Measurements from ENCODE around the gene GABRR2. TPM values are rescaled to one million over a fixed set of nuclear protein-coding genes. Genes with fewer than 3 reads are reported as not detected.
"Not testable (repeated sequence)": the region's sequence is repeated elsewhere in the genome, so short reads cannot be mapped to it uniquely, and the experiment has no call there.

The GABRR2 gene
- total RNA-seq, 2 experiments from 2014 or later, result 0.18 to 0.42 TPM

DNA sequence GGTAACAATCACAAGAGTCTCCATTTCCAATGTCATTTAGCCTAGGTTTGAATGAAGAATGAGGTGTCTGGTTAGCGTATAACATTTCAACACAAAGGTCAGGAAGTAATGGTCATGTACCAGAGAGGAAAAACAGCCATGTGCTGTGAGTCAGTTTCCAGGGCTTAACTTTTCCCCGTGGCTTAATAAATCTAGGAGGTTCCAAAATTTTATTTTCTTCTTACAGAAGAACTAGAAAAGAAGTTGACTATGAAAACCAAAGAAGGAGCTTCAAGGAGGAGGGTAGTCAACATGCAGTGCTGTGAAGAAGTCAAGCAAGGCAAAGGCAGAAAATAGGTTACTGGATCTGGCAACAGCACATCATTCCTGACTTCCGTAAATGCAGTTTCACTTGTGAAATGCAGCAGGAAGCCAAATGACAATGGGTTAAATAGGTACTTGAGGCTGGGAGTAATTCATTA is 8.4 kb upstream of the GABRR2 start:
- Mint-ChIP-seq H3K9me3 (ENCODE audit: insufficient read depth) (no peaks in the 10 kb centered on the region), H3K36me3 (ENCODE audit: low read depth) (peaks cover 20% of the 10 kb centered on the region), H3K27ac (no peak overlapping the region), H3K27me3 (ENCODE audit: low read depth) (no peaks in the 10 kb centered on the region), H3K4me3 (no peak overlapping the region), H3K4me1 (ENCODE audit: low read depth) (no peaks in the 10 kb centered on the region)
- ChIA-PET POLR2A (no interaction called here), CTCF (no interaction called here)
- DNase-seq (no peak), ATAC-seq (no peak)

DNA sequence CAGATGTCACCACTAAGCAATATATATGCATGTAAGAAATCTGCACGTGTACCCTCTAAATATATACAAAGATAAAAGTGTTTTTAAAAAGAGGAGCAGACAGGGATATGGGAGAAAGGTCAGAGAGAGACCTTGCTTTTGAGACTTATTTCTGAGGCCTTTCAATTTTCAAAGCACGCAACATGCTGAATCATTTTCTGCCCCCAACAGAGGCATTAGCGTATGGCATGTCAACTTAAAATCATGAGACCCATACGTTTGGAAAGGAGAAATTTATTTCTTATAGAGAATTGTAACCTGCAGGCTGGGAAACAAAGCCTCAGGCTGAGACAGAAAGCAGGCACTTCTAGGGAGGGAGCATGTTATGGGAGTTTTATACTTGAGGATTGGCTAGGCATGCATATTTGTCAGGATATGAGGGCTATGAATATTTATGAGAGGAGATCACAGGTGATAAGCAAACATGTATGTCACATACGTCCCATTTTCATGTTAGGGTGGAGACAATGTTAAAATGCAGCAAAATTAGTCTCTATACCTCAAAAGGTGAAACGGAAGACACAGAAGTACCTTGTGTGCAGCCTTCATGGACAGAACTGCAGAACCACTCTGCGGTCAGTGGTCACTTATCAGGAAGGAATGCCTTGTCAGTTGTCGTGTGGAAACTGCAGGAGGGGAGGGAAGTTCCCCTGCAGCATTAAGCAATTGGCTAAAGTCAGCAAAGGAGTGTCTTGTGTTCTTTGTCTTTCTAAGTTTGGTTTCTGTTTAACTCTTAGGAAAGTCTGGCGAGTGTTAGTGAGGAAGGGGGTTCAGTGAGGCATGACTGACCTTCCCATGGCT is 6.3 kb upstream of the GABRR2 start:
- H3K4me3 Mint-ChIP-seq, result no peak overlapping the region
- peaks cover 11% of the 10 kb centered on the region for H3K36me3 Mint-ChIP-seq (ENCODE audit: low read depth)
- H3K27ac Mint-ChIP-seq, result no peak overlapping the region
- ChIA-PET CTCF (no interaction called here), POLR2A (no interaction called here)
- H3K9me3 Mint-ChIP-seq (ENCODE audit: insufficient read depth), result no peaks in the 10 kb centered on the region
- ATAC-seq (no peak), DNase-seq (no peak)
- H3K4me1 Mint-ChIP-seq (ENCODE audit: low read depth), result no peaks in the 10 kb centered on the region
- H3K27me3 Mint-ChIP-seq (ENCODE audit: low read depth), result no peaks in the 10 kb centered on the region

- Mint-ChIP-seq H3K36me3 (ENCODE audit: low read depth) (peaks cover 7% of the 10 kb centered on the region), H3K27ac (no peak overlapping the region), H3K9me3 (ENCODE audit: insufficient read depth) (no peaks in the 10 kb centered on the region), H3K4me1 (ENCODE audit: low read depth) (no peaks in the 10 kb centered on the region), H3K27me3 (ENCODE audit: low read depth) (no peaks in the 10 kb centered on the region), H3K4me3 (no peak overlapping the region)
- DNase-seq (no peak), ATAC-seq (no peak)
- CTCF ChIA-PET, result interaction anchor here (1.3 kb wide), 1 partner anchor 56 kb away, joined by 3 read pairs; no protein-coding TSS in a partner anchor
- POLR2A ChIA-PET, result no interaction called here
These were observed 5.0 kb upstream of the GABRR2 start for GRCh38 chr6:89320012-89320559.

DNA sequence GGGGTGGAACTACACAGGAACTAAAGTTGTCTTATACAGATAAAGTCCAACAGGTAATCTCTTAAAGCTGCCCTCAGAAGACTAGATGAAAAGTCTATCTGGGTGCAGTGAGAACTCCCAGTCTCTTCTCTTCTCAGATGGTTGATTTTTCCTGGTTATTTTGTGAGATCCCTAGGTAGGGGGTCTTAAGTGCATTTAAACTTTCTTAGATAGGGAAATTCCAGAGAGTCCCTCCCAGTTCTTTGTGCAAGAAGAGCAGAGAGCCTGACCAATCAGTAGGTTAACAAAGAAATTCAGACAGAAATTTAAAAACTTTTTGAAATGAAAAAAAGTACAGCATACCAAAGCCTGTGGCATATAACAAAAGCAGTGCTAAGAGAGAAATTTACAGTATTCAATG is 2.0 kb upstream of the GABRR2 start:
- peaks cover 2% of the 10 kb centered on the region for H3K27me3 Mint-ChIP-seq (ENCODE audit: low read depth)
- H3K36me3 Mint-ChIP-seq (ENCODE audit: low read depth), result peaks cover 7% of the 10 kb centered on the region
- H3K4me1 Mint-ChIP-seq (ENCODE audit: low read depth), result no peaks in the 10 kb centered on the region
- H3K9me3 Mint-ChIP-seq (ENCODE audit: insufficient read depth), result no peaks in the 10 kb centered on the region
- DNase-seq, result no peak
- ChIA-PET CTCF (interaction anchor here (0.6 kb wide), 1 partner anchor 35 kb away, joined by 3 read pairs; no protein-coding TSS in a partner anchor), POLR2A (no interaction called here)
- H3K27ac Mint-ChIP-seq, result no peak overlapping the region
- no peak for ATAC-seq
- no peak overlapping the region for H3K4me3 Mint-ChIP-seq

DNA sequence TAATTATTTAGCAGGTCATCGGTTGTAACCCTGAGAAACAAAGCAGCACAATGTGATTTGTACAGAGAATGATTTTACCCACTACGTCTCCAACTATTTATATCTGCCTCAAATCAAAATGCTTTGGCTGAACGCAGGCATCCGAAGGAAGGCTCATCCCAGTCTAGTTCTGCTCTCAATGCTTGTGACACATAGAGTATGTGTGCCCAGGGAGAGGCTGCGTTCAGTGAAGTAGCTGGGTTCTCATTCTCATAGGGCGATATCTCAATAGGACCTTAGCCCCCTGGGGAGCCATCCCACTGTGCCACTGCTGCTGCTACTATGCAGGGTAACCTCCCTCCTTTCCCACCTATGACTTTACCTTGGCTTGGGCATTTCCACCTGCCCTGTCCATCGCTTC is 407 bp downstream of the GABRR2 start:
- H3K4me3 Mint-ChIP-seq, result no peak overlapping the region
- ChIA-PET POLR2A (no interaction called here), CTCF (no interaction called here)
- DNase-seq (no peak), ATAC-seq (no peak)
- H3K27ac Mint-ChIP-seq, result no peak overlapping the region
- no peaks in the 10 kb centered on the region for H3K9me3 Mint-ChIP-seq (ENCODE audit: insufficient read depth)
- peaks cover 2% of the 10 kb centered on the region for H3K36me3 Mint-ChIP-seq (ENCODE audit: low read depth)
- no peaks in the 10 kb centered on the region for H3K4me1 Mint-ChIP-seq (ENCODE audit: low read depth)
- H3K27me3 Mint-ChIP-seq (ENCODE audit: low read depth), result peaks cover 2% of the 10 kb centered on the region

- no peak for ATAC-seq
- Mint-ChIP-seq H3K4me1 (ENCODE audit: low read depth) (no peaks in the 10 kb centered on the region), H3K9me3 (ENCODE audit: insufficient read depth) (no peaks in the 10 kb centered on the region), H3K27me3 (ENCODE audit: low read depth) (peaks cover 4% of the 10 kb centered on the region), H3K27ac (no peak overlapping the region), H3K4me3 (no peak overlapping the region), H3K36me3 (ENCODE audit: low read depth) (no peaks in the 10 kb centered on the region)
- ChIA-PET CTCF (interaction anchor here (1.5 kb wide), 1 partner anchor 59 kb away, joined by 6 read pairs; no protein-coding TSS in a partner anchor), POLR2A (no interaction called here)
- DNase-seq, result no peak
These were observed 2.1 kb downstream of the GABRR2 start for GRCh38 chr6:89313006-89313405.

DNA sequence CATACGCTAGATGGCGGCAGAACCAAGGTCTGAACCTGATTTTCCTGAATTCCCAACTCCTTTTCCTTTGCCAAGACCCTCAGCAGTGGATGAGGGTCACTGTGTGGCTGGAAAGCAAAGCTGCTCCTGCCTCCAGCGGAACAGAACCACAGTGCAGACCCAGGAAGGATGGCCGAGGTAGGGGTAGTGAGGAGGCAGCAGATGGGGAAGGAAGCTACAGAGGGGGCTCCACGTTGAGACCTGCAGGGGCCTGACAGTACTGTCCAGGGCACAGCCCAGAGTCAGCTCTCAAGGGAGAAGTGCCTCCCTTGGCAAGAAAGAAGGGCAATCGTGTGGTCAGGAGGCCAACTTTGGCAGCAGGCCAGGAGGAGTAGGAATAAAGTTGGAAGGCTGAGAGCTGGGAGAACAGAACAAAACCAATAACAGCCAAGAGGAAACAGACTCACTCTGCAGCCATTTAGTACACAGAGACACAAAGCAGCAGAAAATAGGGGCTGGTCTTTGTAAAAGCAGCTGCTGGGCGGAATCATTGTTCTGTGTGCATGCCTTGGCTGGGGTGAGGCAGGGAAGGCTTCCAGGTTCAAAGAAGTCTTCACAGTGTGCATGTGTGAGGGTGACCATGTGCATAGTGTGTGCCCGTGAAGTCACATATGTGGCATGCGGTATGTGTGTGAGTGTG is 3.1 kb downstream of the GABRR2 start:
- ChIA-PET POLR2A (interaction anchor here (0.6 kb wide), 1 partner anchor 716 kb away, joined by 3 read pairs; no protein-coding TSS in a partner anchor), CTCF (interaction anchor here (0.8 to 1.5 kb wide), 3 partner anchors 10 to 60 kb away, joined by 3 to 6 read pairs (median 4); no protein-coding TSS in a partner anchor)
- no peaks in the 10 kb centered on the region for H3K9me3 Mint-ChIP-seq (ENCODE audit: insufficient read depth)
- no peak overlapping the region for H3K4me3 Mint-ChIP-seq
- DNase-seq (no peak), ATAC-seq (no peak)
- no peak overlapping the region for H3K27ac Mint-ChIP-seq
- H3K27me3 Mint-ChIP-seq (ENCODE audit: low read depth), result peaks cover 4% of the 10 kb centered on the region
- no peaks in the 10 kb centered on the region for H3K4me1 Mint-ChIP-seq (ENCODE audit: low read depth)
- no peaks in the 10 kb centered on the region for H3K36me3 Mint-ChIP-seq (ENCODE audit: low read depth)

DNA sequence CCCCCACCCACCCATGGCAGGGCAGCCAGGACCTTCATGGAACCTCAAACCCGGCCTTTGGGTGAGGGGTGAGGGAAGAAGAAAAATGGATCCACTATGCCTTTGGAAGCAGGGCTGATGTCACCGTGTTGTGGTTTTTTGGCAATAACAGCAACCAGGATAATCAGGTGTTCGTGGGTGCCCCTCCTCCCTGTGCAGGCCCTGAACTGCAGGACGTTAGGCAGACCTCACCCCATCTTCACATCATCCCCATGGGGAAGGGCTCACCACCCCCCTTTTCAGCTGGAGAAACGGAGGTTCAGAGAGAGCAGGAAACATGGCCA is 3.6 kb downstream of the GABRR2 start:
- DNase-seq, result no peak
- ATAC-seq, result no peak
- ChIA-PET CTCF (interaction anchor here (0.8 to 1.5 kb wide), 3 partner anchors 10 to 60 kb away, joined by 3 to 6 read pairs (median 4); no protein-coding TSS in a partner anchor), POLR2A (no interaction called here)
- Mint-ChIP-seq H3K4me1 (ENCODE audit: low read depth) (no peaks in the 10 kb centered on the region), H3K9me3 (ENCODE audit: insufficient read depth) (no peaks in the 10 kb centered on the region), H3K4me3 (no peak overlapping the region), H3K36me3 (ENCODE audit: low read depth) (no peaks in the 10 kb centered on the region), H3K27me3 (ENCODE audit: low read depth) (peaks cover 5% of the 10 kb centered on the region), H3K27ac (no peak overlapping the region)

DNA sequence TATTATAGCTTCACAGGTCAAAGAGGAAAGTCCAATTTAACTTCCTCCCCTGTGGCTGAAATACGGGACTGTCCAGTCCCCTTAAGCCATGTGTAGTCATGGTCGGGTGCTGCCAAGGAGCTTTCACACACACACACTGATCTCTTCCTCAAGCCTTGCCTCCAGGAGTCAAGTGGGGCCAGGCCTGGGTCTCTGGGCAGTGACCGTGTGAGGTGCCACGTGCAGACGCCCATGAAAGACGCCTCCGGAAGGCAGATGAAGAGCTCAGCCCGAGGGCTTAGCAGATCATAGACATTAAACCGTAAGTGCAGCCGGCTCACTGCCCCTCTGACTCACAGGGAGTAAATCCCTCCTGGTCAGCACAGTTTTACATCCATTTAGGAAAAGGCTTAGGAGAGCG is 4.2 kb downstream of the GABRR2 start:
- Mint-ChIP-seq H3K4me3 (no peak overlapping the region), H3K36me3 (ENCODE audit: low read depth) (no peaks in the 10 kb centered on the region), H3K27ac (no peak overlapping the region), H3K9me3 (ENCODE audit: insufficient read depth) (no peaks in the 10 kb centered on the region), H3K4me1 (ENCODE audit: low read depth) (no peaks in the 10 kb centered on the region), H3K27me3 (ENCODE audit: low read depth) (peaks cover 7% of the 10 kb centered on the region)
- ChIA-PET CTCF (interaction anchor here (1.2 kb wide), 1 partner anchor 57 kb away, joined by 4 read pairs; no protein-coding TSS in a partner anchor), POLR2A (no interaction called here)
- no peak for ATAC-seq
- DNase-seq, result no peak

DNA sequence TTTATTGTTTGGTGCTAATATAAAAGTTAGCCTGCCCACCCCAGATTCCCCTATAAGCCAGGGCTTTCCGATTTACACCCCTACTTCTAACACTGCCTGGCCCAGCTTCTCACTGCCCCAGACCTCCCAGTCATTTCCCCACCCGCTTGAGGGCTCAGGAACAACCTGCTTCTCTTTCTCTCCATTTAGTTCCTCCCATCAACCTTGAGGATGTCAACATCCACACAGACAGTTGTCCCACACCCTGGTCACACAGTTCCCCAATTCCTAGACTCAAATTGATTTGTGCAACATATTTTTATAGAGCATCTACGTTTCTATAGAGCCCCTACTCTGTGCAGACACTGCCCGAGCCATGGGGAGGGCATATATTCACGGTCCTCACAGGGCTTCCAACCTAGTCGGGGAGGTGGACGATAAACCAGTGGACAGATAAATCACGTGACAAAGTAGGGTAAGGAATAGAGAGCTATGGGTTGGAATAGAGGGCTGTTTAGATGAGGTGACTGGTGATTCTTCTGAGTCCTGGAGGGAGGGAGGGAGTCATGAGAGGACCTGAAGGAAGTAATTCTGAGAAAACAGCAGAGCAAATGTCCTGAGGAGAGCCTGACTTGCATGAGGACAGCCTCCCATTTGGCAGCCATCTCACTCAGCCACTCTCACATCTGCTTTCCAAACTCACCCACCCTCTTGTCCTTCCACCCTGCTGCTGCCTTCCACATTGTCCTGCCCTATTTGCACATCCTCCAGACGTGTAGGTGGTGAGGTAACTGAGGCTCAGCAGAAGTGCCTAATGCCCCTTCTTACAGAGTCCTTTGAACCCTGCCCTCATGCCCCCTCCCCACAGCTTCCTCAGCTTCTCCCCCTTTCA is 6.3 kb downstream of the GABRR2 start:
- no peaks in the 10 kb centered on the region for H3K36me3 Mint-ChIP-seq (ENCODE audit: low read depth)
- ChIA-PET CTCF (interaction anchor here (2.3 kb wide), 1 partner anchor 27 kb away, joined by 6 read pairs; no protein-coding TSS in a partner anchor), POLR2A (no interaction called here)
- ATAC-seq (no peak), DNase-seq (no peak)
- no peak overlapping the region for H3K4me3 Mint-ChIP-seq
- H3K27ac Mint-ChIP-seq, result no peak overlapping the region
- H3K9me3 Mint-ChIP-seq (ENCODE audit: insufficient read depth), result no peaks in the 10 kb centered on the region
- no peaks in the 10 kb centered on the region for H3K4me1 Mint-ChIP-seq (ENCODE audit: low read depth)
- peaks cover 11% of the 10 kb centered on the region for H3K27me3 Mint-ChIP-seq (ENCODE audit: low read depth)

- H3K4me1 Mint-ChIP-seq (ENCODE audit: low read depth); DNase-seq; H3K27ac Mint-ChIP-seq; ATAC-seq; H3K9me3 Mint-ChIP-seq (ENCODE audit: insufficient read depth); H3K4me3 Mint-ChIP-seq; H3K36me3 Mint-ChIP-seq (ENCODE audit: low read depth); POLR2A ChIA-PET; H3K27me3 Mint-ChIP-seq (ENCODE audit: low read depth): not testable (repeated sequence)
- CTCF ChIA-PET, result interaction anchor here (0.8 to 1.4 kb wide), 2 partner anchors 46 to 418 kb away, joined by 3 read pairs; no protein-coding TSS in a partner anchor
These were observed 10.6 kb downstream of the GABRR2 start for GRCh38 chr6:89304517-89304916.

Data from activated CD8-positive, alpha-beta T cell treated with anti-CD3 and anti-CD28 coated beads, Interleukin-2, amount 10 ng/mL, durations not matched to agents 7 days and 5 days (primary cell).